ENCODE measurements around the gene MYH9.

DNA sequence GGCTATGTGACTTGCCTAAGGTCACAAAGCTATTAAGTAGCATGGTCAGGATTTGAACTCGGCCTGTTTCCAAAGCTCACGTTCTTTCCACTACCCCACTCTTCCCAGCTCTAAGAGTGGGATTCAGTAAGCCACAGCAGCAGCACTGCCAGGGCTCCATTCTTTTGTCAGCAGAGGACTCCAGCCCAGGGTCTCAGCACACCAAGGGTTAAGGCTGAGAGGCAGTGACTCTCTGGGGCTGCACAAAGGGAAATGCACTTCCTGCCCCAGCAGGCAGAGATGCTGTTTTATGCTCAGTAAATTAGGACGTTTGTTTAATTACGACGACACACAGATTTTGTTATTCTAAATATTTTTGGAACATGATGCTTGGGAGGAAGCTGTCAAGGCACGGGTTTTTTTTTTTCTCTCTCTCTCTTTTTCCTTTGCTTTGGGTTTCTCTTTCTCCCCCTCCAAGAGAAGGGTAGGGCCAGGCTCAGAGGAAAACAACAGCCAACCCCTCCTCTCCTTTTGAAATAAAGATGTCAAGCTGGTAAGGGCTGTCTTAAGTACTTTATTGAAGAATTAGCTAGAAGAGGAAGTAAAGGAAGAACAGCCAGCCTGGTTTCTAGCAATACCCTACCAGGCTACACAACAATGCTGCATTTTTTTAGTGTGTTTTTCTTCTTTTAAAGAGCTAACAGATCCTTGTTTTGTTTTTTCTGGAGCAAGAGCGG, 2.8 kb downstream of the MYH9 start:
- TF ChIP-seq, protein P1, sequence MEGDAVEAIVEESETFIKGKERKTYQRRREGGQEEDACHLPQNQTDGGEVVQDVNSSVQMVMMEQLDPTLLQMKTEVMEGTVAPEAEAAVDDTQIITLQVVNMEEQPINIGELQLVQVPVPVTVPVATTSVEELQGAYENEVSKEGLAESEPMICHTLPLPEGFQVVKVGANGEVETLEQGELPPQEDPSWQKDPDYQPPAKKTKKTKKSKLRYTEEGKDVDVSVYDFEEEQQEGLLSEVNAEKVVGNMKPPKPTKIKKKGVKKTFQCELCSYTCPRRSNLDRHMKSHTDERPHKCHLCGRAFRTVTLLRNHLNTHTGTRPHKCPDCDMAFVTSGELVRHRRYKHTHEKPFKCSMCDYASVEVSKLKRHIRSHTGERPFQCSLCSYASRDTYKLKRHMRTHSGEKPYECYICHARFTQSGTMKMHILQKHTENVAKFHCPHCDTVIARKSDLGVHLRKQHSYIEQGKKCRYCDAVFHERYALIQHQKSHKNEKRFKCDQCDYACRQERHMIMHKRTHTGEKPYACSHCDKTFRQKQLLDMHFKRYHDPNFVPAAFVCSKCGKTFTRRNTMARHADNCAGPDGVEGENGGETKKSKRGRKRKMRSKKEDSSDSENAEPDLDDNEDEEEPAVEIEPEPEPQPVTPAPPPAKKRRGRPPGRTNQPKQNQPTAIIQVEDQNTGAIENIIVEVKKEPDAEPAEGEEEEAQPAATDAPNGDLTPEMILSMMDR (IDR thresholded peaks at IDR 0.05), result peak in 2 of 3 experiments; percentile 7 to 32
- TF ChIP-seq EP300 (IDR thresholded peaks at IDR 0.05) (no peak), POLR2A (IDR thresholded peaks at IDR 0.05; ENCODE audit: low read depth) (no peak), POLR2AphosphoS5 (IDR thresholded peaks at IDR 0.05) (peak; percentile 75 to 78)

Measured in esophagus muscularis mucosa (tissue), 4 donors.